Motor neuron (in vitro differentiated cells): ENCODE data around the gene GSTO1. TPM values are rescaled to one million over a fixed set of nuclear protein-coding genes. Genes with fewer than 3 reads are reported as not detected.
"Not testable (repeated sequence)": the region's sequence is repeated elsewhere in the genome, so short reads cannot be mapped to it uniquely, and the experiment has no call there.

Experiments
- ATAC-seq, 8 experiments: fragments of 200-7000 bp; cut with Tn5 transposase; replicated peaks in 6 of 8; 2 replicates each; pipeline ENCODE4 v1.8.0; 2021; ENCODE audit warnings: mild to moderate bottlenecking in 8 of 8, moderate library complexity in 8 of 8
- H3K27ac ChIP-seq, 2 donors: fragments of 250-450 bp; sonication (Bioruptor Pico); 2 replicates each; pipeline ENCODE4 v1.9.0; 2021; ENCODE audit warnings: antibody characterized with exemption in 2 of 2, mild to moderate bottlenecking in 2 of 2, moderate library complexity in 1 of 2
- H3K4me1 ChIP-seq, 2 donors: fragments of 250-450 bp; sonication (Bioruptor Pico); replicated peaks in 1 of 2; 2 replicates each; pipeline ENCODE4 v1.6.1; 2021; ENCODE audit warnings: antibody characterized with exemption in 2 of 2, mild to moderate bottlenecking in 2 of 2, moderate library complexity in 1 of 2
- H3K4me3 ChIP-seq, 5 donors: fragments of 250-450 bp; sonication (Bioruptor Pico); 2 replicates each; pipeline ENCODE4 v1.9.0; 2021; ENCODE audit warnings: antibody characterized with exemption in 5 of 5, mild to moderate bottlenecking in 5 of 5, moderate library complexity in 4 of 5
- WGBS, 10 experiments: fragments of 450-650 bp; shearing (Covaris generic); methylation state at CpG; one replicate each; pipeline ENCODE4 v1.0.0; 2022; 5-methylcytosine and 5-hydroxymethylcytosine counted together
- in situ Hi-C, 9 experiments: fragments of 400-800 bp; cut with MboI; loops; one replicate each; pipeline ENCODE4 v1.15.0; 2021; ENCODE audit warnings: low sequenced_read_pairs in 9 of 9, low pct_unique_long_range_greater_than_20kb in 2 of 9; ENCODE audit not compliant: unreplicated experiment in 9 of 9
- total RNA-seq, 8 experiments: library from RNA; unstranded; fragments of 300-600 nt; gene quantifications; 2 replicates each; pipeline versions ENCODE4 v1.2.3 to v1.2.4, GENCODE V29; 2022

Gene GSTO1
- total RNA-seq, 8 experiments from 2014 or later: 29.7 to 331 (median 51.5) TPM

DNA sequence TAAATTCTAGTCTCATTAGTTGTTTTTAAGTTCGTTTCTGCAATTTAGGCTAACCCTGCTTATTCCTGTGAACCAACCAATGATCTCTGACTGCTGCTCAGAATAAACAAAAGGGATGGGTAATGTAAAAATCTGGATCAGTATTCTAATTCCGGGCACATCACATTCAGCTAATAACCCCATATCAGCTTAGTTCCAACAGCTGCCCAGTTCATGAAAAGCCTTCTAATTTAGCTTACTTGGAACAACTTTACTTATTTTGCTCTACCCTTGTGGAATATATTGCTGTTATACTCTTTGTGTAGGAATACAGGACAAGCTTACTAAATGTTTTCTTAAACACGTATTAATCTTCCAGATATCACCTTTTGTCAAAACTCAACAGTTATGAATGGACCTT, 18.9 kb upstream of the GSTO1 start:
- Histone ChIP-seq H3K27ac (no peak overlapping the region), H3K4me3 (no peak overlapping the region), H3K4me1 (peaks cover 0 to 5% of the 10 kb centered on the region in 2 donors)
- in situ Hi-C loops: no loop called here
- WGBS, 10 experiments: 20 to 80% (median 51%) methylated on average over 1 to 3 of the region's 3 CpGs; no CpG with 5 or more reads in 1 of the 10 experiments
- ATAC-seq: no peak

DNA sequence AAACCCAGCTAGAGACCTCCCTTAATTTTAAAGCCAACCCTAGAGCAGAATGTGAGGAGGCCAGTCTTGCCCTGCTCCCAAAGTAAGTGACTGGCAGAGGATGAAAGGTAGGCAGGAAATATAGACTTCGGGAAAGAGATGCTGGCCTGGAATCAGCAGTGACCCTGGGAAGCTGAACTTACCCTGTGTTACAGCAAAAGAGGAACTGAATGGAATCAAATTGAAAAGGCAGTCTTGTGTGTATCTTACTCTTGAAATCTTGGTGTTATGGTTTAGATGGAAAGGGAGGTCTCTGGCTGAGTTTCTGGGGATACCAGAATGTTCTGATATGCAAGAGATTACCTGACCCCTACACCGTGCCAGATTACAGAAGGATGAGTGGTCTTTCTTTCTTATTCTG, 14.6 kb upstream of the GSTO1 start:
- WGBS, 10 experiments: 0 to 83% (median 48%) methylated on average over 1 to 2 of the region's 2 CpGs; no CpG with 5 or more reads in 4 of the 10 experiments
- no peak for ATAC-seq

DNA sequence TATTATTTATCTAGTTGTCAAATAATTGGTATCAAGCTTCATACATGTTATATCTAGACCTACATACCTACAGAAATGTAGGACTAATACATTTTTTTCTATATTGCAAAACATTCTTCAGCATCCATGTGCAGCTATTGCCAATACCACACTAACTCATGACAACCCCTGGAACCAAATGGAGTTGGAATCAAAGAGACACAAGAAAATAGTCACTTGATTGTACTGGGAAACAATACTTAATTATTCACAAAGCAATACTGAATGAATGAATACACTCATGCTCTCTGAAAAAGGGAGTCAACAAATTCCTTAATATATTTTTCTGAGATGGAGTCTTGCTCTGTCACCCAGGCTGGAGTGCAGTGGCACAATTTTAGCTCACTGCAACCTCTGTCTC, 12.1 kb upstream of the GSTO1 start:
- Histone ChIP-seq H3K4me1 (no peaks in the 10 kb centered on the region), H3K27ac (no peak overlapping the region), H3K4me3 (no peak overlapping the region)
- ATAC-seq: no peak
- in situ Hi-C loops: no loop called here

More for the DNA sequence above, 14.6 kb upstream of the GSTO1 start:
- in situ Hi-C loops: no loop called here
- Histone ChIP-seq H3K27ac (no peak overlapping the region), H3K4me1 (no peaks in the 10 kb centered on the region), H3K4me3 (no peak overlapping the region)

GRCh38 chr10:104243009-104243408, 11.7 kb upstream of the GSTO1 start:
- WGBS, 10 experiments: 40 to 100% (median 92%) methylated on average over 1 to 2 of the region's 3 CpGs; no CpG with 5 or more reads in 2 of the 10 experiments
- H3K4me1 ChIP-seq, H3K4me3 ChIP-seq, in situ Hi-C loops, H3K27ac ChIP-seq, ATAC-seq: not testable (repeated sequence)

- in situ Hi-C loops: no loop called here
- Histone ChIP-seq H3K27ac (no peak overlapping the region), H3K4me1 (no peaks in the 10 kb centered on the region), H3K4me3 (no peak overlapping the region)
- WGBS, 10 experiments: 77 to 100% (median 86%) methylated on average over 2 to 5 of the region's 5 CpGs; no CpG with 5 or more reads in 1 of the 10 experiments
- ATAC-seq: no peak
These were observed 11.2 kb upstream of the GSTO1 start for GRCh38 chr10:104243512-104243911.

DNA sequence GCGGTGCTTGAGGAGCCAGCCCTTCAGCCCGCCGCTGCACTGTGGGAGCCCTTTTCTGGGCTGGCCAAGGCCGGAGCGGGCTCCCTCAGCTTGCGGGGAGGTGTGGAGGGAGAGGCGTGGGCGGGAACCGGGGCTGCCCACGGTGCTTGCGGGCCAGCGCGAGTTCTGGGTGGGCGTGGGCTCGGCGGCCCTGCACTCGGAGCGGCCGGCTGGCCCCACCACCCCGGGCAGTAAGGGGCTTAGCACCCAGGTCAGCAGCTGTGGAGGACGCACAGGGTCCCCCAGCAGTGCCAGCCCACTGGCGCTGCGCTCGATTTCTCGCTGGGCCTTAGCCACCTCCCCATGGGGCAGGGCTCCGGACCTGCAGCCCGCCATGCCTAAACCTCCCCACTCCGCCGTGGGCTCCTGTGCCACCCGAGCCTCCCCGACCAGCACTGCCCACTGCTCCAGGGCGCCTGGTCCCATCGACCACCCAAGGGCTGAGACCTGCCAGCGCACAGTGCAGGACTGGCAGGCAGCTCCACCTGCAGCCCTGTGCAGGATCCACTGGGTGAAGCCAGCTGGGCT, 9.5 kb upstream of the GSTO1 start:
- Histone ChIP-seq H3K4me1 (no peaks in the 10 kb centered on the region), H3K27ac (no peak overlapping the region)
- 76 to 100% (median 98%) methylated on average over 1 to 5 of the region's 34 CpGs; no CpG with 5 or more reads in 4 of the 10 experiments for WGBS, 10 experiments

DNA sequence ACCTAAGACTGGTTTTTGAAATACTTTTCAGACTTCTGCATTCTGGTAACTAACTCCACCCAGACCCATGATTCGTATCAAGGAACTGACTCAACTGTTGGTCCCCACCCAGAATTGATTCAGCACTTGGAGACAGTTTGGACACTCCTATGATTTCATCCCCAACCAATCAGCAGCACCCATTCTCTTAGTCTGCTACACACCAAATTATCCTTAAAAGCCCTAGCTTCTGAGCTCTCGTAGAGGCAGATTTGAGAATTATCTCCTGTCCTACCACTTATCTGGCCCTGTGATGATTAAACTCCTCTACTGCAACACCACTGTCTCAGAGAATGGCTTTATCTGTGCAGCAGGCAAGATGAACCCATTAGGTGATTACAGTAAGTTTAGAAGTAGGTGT, 7.7 kb upstream of the GSTO1 start:
- H3K27ac ChIP-seq: no peak overlapping the region
- H3K4me3 ChIP-seq: no peak overlapping the region
- 0 to 76% (median 40%) methylated on average over 1 to 2 of the region's 2 CpGs; no CpG with 5 or more reads in 3 of the 10 experiments for WGBS, 10 experiments
- in situ Hi-C loops: no loop called here
- ATAC-seq: peak in 2 of 8 experiments; percentile 98
- H3K4me1 ChIP-seq: no peaks in the 10 kb centered on the region

More for the DNA sequence above, 9.5 kb upstream of the GSTO1 start:
- no peak for ATAC-seq
- H3K4me3 ChIP-seq: no peak overlapping the region
- in situ Hi-C loops: no loop called here

DNA sequence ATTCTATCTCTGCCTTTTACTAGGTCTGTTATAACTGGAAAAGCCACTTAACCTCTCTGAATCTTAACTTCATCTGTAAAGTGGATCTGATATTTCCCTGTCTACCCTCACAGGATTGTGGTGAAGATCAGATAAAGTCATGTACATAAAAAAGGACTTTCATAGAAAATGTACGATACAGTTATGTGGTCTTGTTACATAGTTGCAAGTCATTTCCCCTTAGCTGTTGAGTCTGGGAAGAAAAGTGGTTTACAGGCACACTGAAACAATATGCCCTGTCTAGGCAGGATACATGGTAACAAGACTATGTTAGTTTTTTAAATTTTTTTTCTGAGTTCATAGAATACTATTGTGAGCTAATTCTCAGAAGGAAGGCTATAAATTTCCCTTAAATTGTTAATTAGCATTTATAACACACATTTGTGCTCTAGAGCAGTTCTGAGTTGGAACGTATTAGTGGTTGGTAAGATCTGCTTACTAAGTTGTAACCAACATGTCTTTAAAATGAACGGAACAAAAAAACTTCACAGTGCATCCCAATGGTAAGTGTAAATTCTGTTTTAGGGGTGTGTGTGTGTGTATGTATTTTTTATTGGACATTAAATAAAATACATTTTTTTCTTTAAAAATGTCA, 7.1 kb upstream of the GSTO1 start:
- ATAC-seq: peak in 2 of 8 experiments; percentile 4 to 14
- no peaks in the 10 kb centered on the region for H3K4me1 ChIP-seq
- WGBS, 10 experiments: 0 to 100% (median 91%) methylated on average over 2 to 3 of the region's 3 CpGs
- H3K27ac ChIP-seq: no peak overlapping the region
- no peak overlapping the region for H3K4me3 ChIP-seq
- in situ Hi-C loops: no loop called here

- H3K4me1 ChIP-seq, ATAC-seq, H3K27ac ChIP-seq, in situ Hi-C loops, H3K4me3 ChIP-seq: not testable (repeated sequence)
- 40 to 100% (median 76%) methylated on average over 1 to 11 of the region's 11 CpGs; no CpG with 5 or more reads in 1 of the 10 experiments for WGBS, 10 experiments
These were observed 5.8 kb upstream of the GSTO1 start for GRCh38 chr10:104248931-104249330.

- Histone ChIP-seq H3K27ac (no peak overlapping the region), H3K4me3 (no peak overlapping the region), H3K4me1 (peaks cover 5 to 8% of the 10 kb centered on the region in 2 donors)
- in situ Hi-C loops: no loop called here
- ATAC-seq: no peak
- 9 to 100% (median 50%) methylated on average over 1 of the region's 1 CpG; no CpG with 5 or more reads in 1 of the 10 experiments for WGBS, 10 experiments
These were observed 4.3 kb upstream of the GSTO1 start for GRCh38 chr10:104250371-104250770.

DNA sequence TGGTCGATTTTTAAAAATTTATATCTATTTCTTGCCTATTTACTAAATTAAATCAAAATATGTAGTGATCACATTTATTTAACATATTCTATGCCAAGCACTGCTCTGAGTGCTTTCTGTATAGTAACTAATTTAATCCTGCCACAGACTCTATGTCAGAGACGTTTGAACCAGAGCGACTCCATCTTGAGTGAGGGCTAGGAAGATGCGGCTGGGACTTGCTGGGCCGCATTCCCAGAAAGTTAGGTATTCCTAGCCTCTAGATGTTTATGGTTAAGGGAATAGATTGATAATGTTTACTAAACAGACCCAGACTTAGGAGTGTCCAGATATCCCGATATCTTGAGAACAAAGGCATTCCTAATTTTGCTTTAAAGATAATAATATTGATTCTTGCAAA, 3.2 kb upstream of the GSTO1 start:
- H3K4me1 ChIP-seq: peaks cover 10 to 15% of the 10 kb centered on the region in 2 donors
- no peak overlapping the region for H3K27ac ChIP-seq
- ATAC-seq: no peak
- in situ Hi-C loops: no loop called here
- WGBS, 10 experiments: 75 to 100% (median 94%) methylated on average over 1 to 6 of the region's 6 CpGs; no CpG with 5 or more reads in 1 of the 10 experiments
- H3K4me3 ChIP-seq: no peak overlapping the region

GRCh38 chr10:104252368-104252767, 2.3 kb upstream of the GSTO1 start:
- Histone ChIP-seq H3K4me3 (no peak overlapping the region), H3K27ac (no peak overlapping the region), H3K4me1 (peaks cover 11 to 17% of the 10 kb centered on the region in 2 donors)
- in situ Hi-C loops: no loop called here
- no peak for ATAC-seq

DNA sequence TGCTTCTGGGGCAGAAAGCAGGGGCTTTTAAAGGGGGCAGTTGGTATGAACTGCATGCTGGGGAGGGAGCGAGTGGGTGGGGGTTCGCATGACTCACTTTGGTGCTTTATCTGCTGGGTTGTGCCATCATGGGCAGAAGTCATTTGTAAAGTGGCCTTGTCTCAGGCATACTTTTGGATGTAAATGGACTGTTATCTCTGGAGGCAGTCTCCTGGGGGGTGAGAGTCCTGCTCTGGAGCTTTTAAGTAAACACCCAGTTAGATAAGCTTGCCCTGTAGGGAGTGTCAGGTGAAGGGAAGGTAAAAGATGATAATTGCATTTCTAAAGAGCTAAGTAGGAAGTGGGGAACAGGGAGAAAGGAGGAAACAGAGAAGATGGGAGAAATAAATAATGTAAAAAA, 1.6 kb upstream of the GSTO1 start:
- H3K4me1 ChIP-seq: peaks cover 11 to 17% of the 10 kb centered on the region in 2 donors
- WGBS, 10 experiments: no CpG with 5 or more reads among the region's 2 CpGs
- in situ Hi-C loops: no loop called here
- H3K4me3 ChIP-seq: no peak overlapping the region
- ATAC-seq: no peak
- no peak overlapping the region for H3K27ac ChIP-seq
